WTC11 (cell line): ENCODE data around the gene TFDP1.

Source experiments
- ATF1 ChIP-seq: sonication (generic); formaldehyde crosslinking; IDR thresholded peaks from 2 replicates; pipeline ENCODE4 v1.8.1; 2023; ENCODE audit warnings: mild to moderate bottlenecking, moderate library complexity, missing genetic modification reagents
- CBFB ChIP-seq: sonication (generic); formaldehyde crosslinking; IDR thresholded peaks from 2 replicates; pipeline ENCODE4 v1.8.1; 2022; ENCODE audit warnings: mild to moderate bottlenecking, low read depth, missing genetic modification reagents
- CREB1 ChIP-seq: sonication (generic); formaldehyde crosslinking; IDR thresholded peaks from 2 replicates; pipeline ENCODE4 v1.8.0; 2023; ENCODE audit warnings: mild to moderate bottlenecking, missing genetic modification reagents
- FOXJ3 ChIP-seq: sonication (generic); formaldehyde crosslinking; IDR thresholded peaks from 2 replicates; pipeline ENCODE4 v1.9.0; 2021; ENCODE audit warnings: missing genetic modification reagents, mild to moderate bottlenecking, borderline replicate concordance
- IRF2 ChIP-seq: sonication (generic); formaldehyde crosslinking; IDR thresholded peaks from 2 replicates; pipeline ENCODE4 v1.8.0; 2022; ENCODE audit warnings: low read depth, missing genetic modification reagents, borderline replicate concordance
- JUN ChIP-seq: sonication (generic); formaldehyde crosslinking; IDR thresholded peaks from 2 replicates; pipeline ENCODE4 v1.8.0; 2023; ENCODE audit warnings: mild to moderate bottlenecking, missing genetic modification reagents
- MYBL2 ChIP-seq: sonication (generic); formaldehyde crosslinking; IDR thresholded peaks from 2 replicates; pipeline ENCODE4 v1.8.1; 2023; ENCODE audit warnings: mild to moderate bottlenecking, moderate library complexity, missing genetic modification reagents
- ZBTB21 ChIP-seq: sonication (generic); formaldehyde crosslinking; IDR thresholded peaks from 2 replicates; pipeline ENCODE4 v1.8.1; 2023; ENCODE audit warnings: mild to moderate bottlenecking, missing genetic modification reagents, borderline replicate concordance
- TF ChIP-seq, protein P1 (sequence below): sonication (generic); formaldehyde crosslinking; IDR thresholded peaks from 2 replicates; pipeline ENCODE4 v1.8.1; 2022; ENCODE audit warnings: mild to moderate bottlenecking, moderate library complexity, missing genetic modification reagents
- TF ChIP-seq, protein P2 (sequence below): fragments of 200-600 bp; IDR thresholded peaks from 2 replicates; pipeline ENCODE4 v1.8.0; 2022; ENCODE audit warnings: antibody characterized with exemption
- TF ChIP-seq, protein P3 (sequence below): sonication (generic); formaldehyde crosslinking; IDR thresholded peaks from 2 replicates; pipeline ENCODE4 v1.8.1; 2022; ENCODE audit warnings: low read depth, missing genetic modification reagents, borderline replicate concordance
- TF ChIP-seq, protein P4 (sequence below): sonication (generic); formaldehyde crosslinking; IDR thresholded peaks from 2 replicates; pipeline ENCODE4 v1.8.1; 2023; ENCODE audit warnings: mild to moderate bottlenecking, missing genetic modification reagents
- TF ChIP-seq, protein P5 (sequence below): sonication (generic); formaldehyde crosslinking; IDR thresholded peaks from 2 replicates; pipeline ENCODE4 v1.8.0; 2022; ENCODE audit warnings: mild to moderate bottlenecking, missing genetic modification reagents
- TF ChIP-seq, protein P6 (sequence below): sonication (generic); formaldehyde crosslinking; IDR thresholded peaks from 2 replicates; pipeline ENCODE4 v1.8.1; 2022; ENCODE audit warnings: mild to moderate bottlenecking, missing genetic modification reagents, moderate library complexity, borderline replicate concordance

DNA sequence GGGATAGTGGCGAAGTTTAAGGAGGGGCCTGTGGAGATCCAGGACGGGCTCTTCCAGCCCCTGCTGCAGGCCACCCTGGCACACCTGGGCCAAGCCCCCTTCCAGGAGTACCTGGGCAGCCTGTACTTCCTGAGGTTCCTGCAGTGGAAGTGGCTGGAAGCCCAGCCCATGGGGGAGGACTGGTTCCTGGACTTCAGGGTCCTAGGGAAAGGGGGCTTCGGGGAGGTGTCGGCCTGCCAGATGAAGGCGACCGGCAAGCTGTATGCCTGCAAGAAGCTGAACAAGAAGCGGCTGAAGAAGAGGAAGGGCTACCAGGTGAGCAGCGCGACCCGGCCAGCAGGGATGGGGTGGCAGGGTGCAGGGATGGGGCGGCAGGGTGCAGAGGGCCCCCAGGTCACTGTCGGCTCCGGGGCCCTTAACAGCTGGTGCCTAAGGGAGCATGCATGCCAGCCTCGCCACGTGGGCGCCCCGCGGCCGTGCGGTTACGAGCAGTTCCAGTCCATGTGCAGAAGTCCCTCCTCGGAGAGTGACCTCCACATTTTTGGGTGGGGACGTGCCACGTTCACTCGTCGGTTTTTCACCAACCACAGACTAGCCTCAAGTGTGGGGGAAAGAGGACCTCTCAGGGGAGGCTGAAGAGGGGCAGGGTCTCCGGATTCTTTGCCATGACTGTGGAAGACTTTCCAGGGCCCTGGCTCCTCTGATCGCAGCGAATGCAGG lies 83.4 kb downstream of the TFDP1 start:
- TF ChIP-seq, protein P1, sequence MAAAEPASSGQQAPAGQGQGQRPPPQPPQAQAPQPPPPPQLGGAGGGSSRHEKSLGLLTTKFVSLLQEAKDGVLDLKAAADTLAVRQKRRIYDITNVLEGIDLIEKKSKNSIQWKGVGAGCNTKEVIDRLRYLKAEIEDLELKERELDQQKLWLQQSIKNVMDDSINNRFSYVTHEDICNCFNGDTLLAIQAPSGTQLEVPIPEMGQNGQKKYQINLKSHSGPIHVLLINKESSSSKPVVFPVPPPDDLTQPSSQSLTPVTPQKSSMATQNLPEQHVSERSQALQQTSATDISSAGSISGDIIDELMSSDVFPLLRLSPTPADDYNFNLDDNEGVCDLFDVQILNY, result no peak
- TF ChIP-seq ZBTB21 (CRISPR knock-in tag) (no peak), CREB1 (CRISPR knock-in tag) (no peak), IRF2 (no peak), ATF1 (no peak), JUN (no peak), FOXJ3 (CRISPR knock-in tag) (no peak), MYBL2 (no peak), CBFB (CRISPR knock-in tag) (no peak)
- TF ChIP-seq, protein P2, sequence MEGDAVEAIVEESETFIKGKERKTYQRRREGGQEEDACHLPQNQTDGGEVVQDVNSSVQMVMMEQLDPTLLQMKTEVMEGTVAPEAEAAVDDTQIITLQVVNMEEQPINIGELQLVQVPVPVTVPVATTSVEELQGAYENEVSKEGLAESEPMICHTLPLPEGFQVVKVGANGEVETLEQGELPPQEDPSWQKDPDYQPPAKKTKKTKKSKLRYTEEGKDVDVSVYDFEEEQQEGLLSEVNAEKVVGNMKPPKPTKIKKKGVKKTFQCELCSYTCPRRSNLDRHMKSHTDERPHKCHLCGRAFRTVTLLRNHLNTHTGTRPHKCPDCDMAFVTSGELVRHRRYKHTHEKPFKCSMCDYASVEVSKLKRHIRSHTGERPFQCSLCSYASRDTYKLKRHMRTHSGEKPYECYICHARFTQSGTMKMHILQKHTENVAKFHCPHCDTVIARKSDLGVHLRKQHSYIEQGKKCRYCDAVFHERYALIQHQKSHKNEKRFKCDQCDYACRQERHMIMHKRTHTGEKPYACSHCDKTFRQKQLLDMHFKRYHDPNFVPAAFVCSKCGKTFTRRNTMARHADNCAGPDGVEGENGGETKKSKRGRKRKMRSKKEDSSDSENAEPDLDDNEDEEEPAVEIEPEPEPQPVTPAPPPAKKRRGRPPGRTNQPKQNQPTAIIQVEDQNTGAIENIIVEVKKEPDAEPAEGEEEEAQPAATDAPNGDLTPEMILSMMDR, result no peak
- TF ChIP-seq, protein P3, sequence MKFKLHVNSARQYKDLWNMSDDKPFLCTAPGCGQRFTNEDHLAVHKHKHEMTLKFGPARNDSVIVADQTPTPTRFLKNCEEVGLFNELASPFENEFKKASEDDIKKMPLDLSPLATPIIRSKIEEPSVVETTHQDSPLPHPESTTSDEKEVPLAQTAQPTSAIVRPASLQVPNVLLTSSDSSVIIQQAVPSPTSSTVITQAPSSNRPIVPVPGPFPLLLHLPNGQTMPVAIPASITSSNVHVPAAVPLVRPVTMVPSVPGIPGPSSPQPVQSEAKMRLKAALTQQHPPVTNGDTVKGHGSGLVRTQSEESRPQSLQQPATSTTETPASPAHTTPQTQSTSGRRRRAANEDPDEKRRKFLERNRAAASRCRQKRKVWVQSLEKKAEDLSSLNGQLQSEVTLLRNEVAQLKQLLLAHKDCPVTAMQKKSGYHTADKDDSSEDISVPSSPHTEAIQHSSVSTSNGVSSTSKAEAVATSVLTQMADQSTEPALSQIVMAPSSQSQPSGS, result no peak
- TF ChIP-seq, protein P4, sequence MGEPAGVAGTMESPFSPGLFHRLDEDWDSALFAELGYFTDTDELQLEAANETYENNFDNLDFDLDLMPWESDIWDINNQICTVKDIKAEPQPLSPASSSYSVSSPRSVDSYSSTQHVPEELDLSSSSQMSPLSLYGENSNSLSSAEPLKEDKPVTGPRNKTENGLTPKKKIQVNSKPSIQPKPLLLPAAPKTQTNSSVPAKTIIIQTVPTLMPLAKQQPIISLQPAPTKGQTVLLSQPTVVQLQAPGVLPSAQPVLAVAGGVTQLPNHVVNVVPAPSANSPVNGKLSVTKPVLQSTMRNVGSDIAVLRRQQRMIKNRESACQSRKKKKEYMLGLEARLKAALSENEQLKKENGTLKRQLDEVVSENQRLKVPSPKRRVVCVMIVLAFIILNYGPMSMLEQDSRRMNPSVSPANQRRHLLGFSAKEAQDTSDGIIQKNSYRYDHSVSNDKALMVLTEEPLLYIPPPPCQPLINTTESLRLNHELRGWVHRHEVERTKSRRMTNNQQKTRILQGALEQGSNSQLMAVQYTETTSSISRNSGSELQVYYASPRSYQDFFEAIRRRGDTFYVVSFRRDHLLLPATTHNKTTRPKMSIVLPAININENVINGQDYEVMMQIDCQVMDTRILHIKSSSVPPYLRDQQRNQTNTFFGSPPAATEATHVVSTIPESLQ (CRISPR knock-in tag), result no peak
- TF ChIP-seq, protein P5, sequence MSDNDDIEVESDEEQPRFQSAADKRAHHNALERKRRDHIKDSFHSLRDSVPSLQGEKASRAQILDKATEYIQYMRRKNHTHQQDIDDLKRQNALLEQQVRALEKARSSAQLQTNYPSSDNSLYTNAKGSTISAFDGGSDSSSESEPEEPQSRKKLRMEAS (CRISPR knock-in tag), result no peak
- TF ChIP-seq, protein P6, sequence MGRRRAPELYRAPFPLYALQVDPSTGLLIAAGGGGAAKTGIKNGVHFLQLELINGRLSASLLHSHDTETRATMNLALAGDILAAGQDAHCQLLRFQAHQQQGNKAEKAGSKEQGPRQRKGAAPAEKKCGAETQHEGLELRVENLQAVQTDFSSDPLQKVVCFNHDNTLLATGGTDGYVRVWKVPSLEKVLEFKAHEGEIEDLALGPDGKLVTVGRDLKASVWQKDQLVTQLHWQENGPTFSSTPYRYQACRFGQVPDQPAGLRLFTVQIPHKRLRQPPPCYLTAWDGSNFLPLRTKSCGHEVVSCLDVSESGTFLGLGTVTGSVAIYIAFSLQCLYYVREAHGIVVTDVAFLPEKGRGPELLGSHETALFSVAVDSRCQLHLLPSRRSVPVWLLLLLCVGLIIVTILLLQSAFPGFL (CRISPR knock-in tag), result no peak
